Measurements from ENCODE around the gene C1QTNF6. TPM values are rescaled to one million over a fixed set of nuclear protein-coding genes. Genes with fewer than 3 reads are reported as not detected.

C1QTNF6 gene
- total and polyA plus RNA-seq, 2 of the 8 experiments (the other 6 are each of a cell fraction or from before 2014, with no cell fraction given) = 3.1 to 6.5 TPM

GRCh38 chr22:37226087-37226486 lies 38.0 kb upstream of the C1QTNF6 start:
- no peak overlapping the region for H2BK20ac ChIP-seq (ENCODE audit: low read length)
- H4K91ac ChIP-seq (replicated peaks; ENCODE audit: insufficient read length, low read length) = no peak overlapping the region
- no peaks in the 10 kb centered on the region for H4K20me1 ChIP-seq (replicated peaks in 1 of 2; ENCODE audit: control insufficient read depth in 1 of 2, insufficient read depth in 2 of 2, low read length in 2 of 2)
- ChIA-PET CTCF (ENCODE audit: partially characterized antibody) (interaction anchor here (0.7 to 3.3 kb wide), 4 partner anchors 19 to 230 kb away, joined by 5 to 22 read pairs (median 6); no protein-coding TSS in a partner anchor), POLR2A (ENCODE audit: partially characterized antibody) (interaction anchor here (1.4 to 1.6 kb wide), 2 partner anchors 15 to 19 kb away, joined by 4 to 7 read pairs; no protein-coding TSS in a partner anchor)
- no peak overlapping the region for H2BK12ac ChIP-seq (ENCODE audit: low read depth, low read length)
- 93% methylated on average over 4 of the region's 4 CpGs; no CpG with 5 or more reads in 1 of the 2 experiments for WGBS, 2 experiments (ENCODE audit: extremely low coverage in 1 of 2, insufficient coverage in 1 of 2, insufficient read length in 1 of 2, insufficient replicate concordance in 2 of 2, low coverage in 1 of 2, low lambda C conversion rate in 2 of 2, missing lambda C conversion rate in 1 of 2)
- TF ChIP-seq SP4 (IDR thresholded peaks at IDR 0.05; ENCODE audit: low read length) (no peak), RNF2 (IDR thresholded peaks at IDR 0.05; ENCODE audit: borderline replicate concordance, low read depth, low read length, missing control alignments, poor library complexity, severe bottlenecking) (no peak), BCL11A (IDR thresholded peaks at IDR 0.05; ENCODE audit: low read depth in 2 of 2, low read length in 2 of 2) (no peak), JUN (IDR thresholded peaks at IDR 0.05; ENCODE audit: low read depth, low read length) (no peak), KDM1A (IDR thresholded peaks at IDR 0.05; ENCODE audit: borderline replicate concordance, low read length) (no peak), MAFK (IDR thresholded peaks at IDR 0.05; ENCODE audit: low read depth, low read length) (no peak), HDAC6 (IDR thresholded peaks at IDR 0.05; ENCODE audit: low read depth, low read length) (no peak), CHD2 (IDR thresholded peaks at IDR 0.05; ENCODE audit: low read length) (no peak), TAF1 (IDR thresholded peaks at IDR 0.05; ENCODE audit: low read depth, low read length) (no peak), RFX5 (IDR thresholded peaks at IDR 0.05; ENCODE audit: borderline replicate concordance, low read depth, low read length) (no peak), CEBPB (IDR thresholded peaks at IDR 0.05; ENCODE audit: low read depth, low read length) (no peak)
- no peak overlapping the region for H3K9ac ChIP-seq (replicated peaks in 1 of 4; ENCODE audit: extremely low read depth in 1 of 4, low read depth in 3 of 4, low read length in 3 of 4)
- H3K79me2 ChIP-seq (ENCODE audit: control insufficient read depth in 1 of 2, insufficient read depth in 2 of 2, low read length in 2 of 2) = no peaks in the 10 kb centered on the region
- no peak overlapping the region for H2AK5ac ChIP-seq (ENCODE audit: low read depth, low read length)
- no peaks in the 10 kb centered on the region for H3K27me3 ChIP-seq (replicated peaks in 1 of 4; ENCODE audit: control insufficient read depth in 3 of 4, extremely low read depth in 1 of 4, insufficient read depth in 3 of 4, low read length in 3 of 4)
- H4K8ac ChIP-seq (ENCODE audit: extremely low read depth, insufficient read depth, low read length) = no peak overlapping the region
- H2BK5ac ChIP-seq (ENCODE audit: low read depth, low read length) = no peak overlapping the region
- no peak overlapping the region for H3K4ac ChIP-seq (replicated peaks; ENCODE audit: insufficient read length, low read depth, low read length)
- FAIRE-seq (no peak), DNase-seq (ENCODE audit: low read depth in 1 of 2, low spot score in 2 of 2) (no peak)
- no peak overlapping the region for H4K5ac ChIP-seq (ENCODE audit: insufficient read length, low read depth, low read length)
- no peak overlapping the region for H2BK15ac ChIP-seq (ENCODE audit: low read length)
- H3K56ac ChIP-seq (replicated peaks; ENCODE audit: insufficient read length, low read depth, low read length) = no peak overlapping the region
- H3K23me2 ChIP-seq (ENCODE audit: low read depth, low read length) = peaks cover 2% of the 10 kb centered on the region; the same call in 1 of the 2 replicates
- no peak overlapping the region for H3K27ac ChIP-seq (ENCODE audit: low read depth, low read length)
- no peaks in the 10 kb centered on the region; a peak in 1 of 4 replicates for H3K9me3 ChIP-seq (ENCODE audit: insufficient read depth in 2 of 2, low read depth in 1 of 2, low read length in 1 of 2)
- H3K4me3 ChIP-seq (ENCODE audit: extremely low read depth in 1 of 4, insufficient read depth in 2 of 4, low read depth in 3 of 4, low read length in 4 of 4) = no peak overlapping the region
- H3K14ac ChIP-seq (ENCODE audit: insufficient read length) = no peak overlapping the region
- no peak overlapping the region for H2AFZ ChIP-seq (ENCODE audit: low read length)
- H3K18ac ChIP-seq (ENCODE audit: extremely low read depth, low read length) = no peak overlapping the region
- H3K4me1 ChIP-seq (replicated peaks in 1 of 4; ENCODE audit: control insufficient read depth in 3 of 4, insufficient read depth in 4 of 4, low read length in 3 of 4) = no peaks in the 10 kb centered on the region
- no peak overlapping the region for H3K23ac ChIP-seq (ENCODE audit: insufficient read length)
- no peak overlapping the region for H2BK120ac ChIP-seq (replicated peaks; ENCODE audit: low read depth, low read length)
- no peaks in the 10 kb centered on the region for H3K36me3 ChIP-seq (ENCODE audit: control insufficient read depth in 2 of 4, insufficient read depth in 4 of 4, low read length in 3 of 4)
- no peaks in the 10 kb centered on the region for H3K79me1 ChIP-seq (ENCODE audit: low read depth, low read length)
- H3K4me2 ChIP-seq (ENCODE audit: insufficient read depth in 1 of 2, low read depth in 2 of 2, low read length in 2 of 2) = no peak overlapping the region

Data from H1 (cell line).